ENCODE measurements around the gene BCL7A. TPM values are rescaled to one million over a fixed set of nuclear protein-coding genes. Genes with fewer than 3 reads are reported as not detected.

Gene BCL7A
- total RNA-seq (9.6 and 14.2 TPM in 2 replicates), polyA plus RNA-seq (11.8 and 14.9 TPM in 2 replicates)

- peak; percentile 87 for DNase-seq (ENCODE audit: low spot score)
- no peaks in the 10 kb centered on the region for H3K9me2 ChIP-seq (replicated peaks; ENCODE audit: insufficient read depth)
- peak within 1 kb of the TSS; percentile 98 for H3K4me3 ChIP-seq
- H3K27ac ChIP-seq: peak within 1 kb of the TSS; percentile 81
- H3K27me3 ChIP-seq: no peaks in the 10 kb centered on the region
- no peaks in the 10 kb centered on the region for H3K36me3 ChIP-seq (replicated peaks; ENCODE audit: insufficient read depth, low read depth)
- H3K4me2 ChIP-seq: peak within 1 kb of the TSS; percentile 99
- H2AFZ ChIP-seq: peak within 1 kb of the TSS; percentile 97
- peaks cover 48% of the 10 kb centered on the region for H3K79me2 ChIP-seq
- H3K4me1 ChIP-seq (ENCODE audit: insufficient read depth): peaks cover 16% of the 10 kb centered on the region
- WGBS (ENCODE audit: low lambda C conversion rate, missing lambda C conversion rate): 0% methylated on average over 27 of the region's 83 CpGs
- no peaks in the 10 kb centered on the region for H3K9me3 ChIP-seq (ENCODE audit: low read depth)
- no peaks in the 10 kb centered on the region for H4K20me1 ChIP-seq (ENCODE audit: insufficient read depth, poor library complexity, severe bottlenecking)
- TF ChIP-seq, protein P1, sequence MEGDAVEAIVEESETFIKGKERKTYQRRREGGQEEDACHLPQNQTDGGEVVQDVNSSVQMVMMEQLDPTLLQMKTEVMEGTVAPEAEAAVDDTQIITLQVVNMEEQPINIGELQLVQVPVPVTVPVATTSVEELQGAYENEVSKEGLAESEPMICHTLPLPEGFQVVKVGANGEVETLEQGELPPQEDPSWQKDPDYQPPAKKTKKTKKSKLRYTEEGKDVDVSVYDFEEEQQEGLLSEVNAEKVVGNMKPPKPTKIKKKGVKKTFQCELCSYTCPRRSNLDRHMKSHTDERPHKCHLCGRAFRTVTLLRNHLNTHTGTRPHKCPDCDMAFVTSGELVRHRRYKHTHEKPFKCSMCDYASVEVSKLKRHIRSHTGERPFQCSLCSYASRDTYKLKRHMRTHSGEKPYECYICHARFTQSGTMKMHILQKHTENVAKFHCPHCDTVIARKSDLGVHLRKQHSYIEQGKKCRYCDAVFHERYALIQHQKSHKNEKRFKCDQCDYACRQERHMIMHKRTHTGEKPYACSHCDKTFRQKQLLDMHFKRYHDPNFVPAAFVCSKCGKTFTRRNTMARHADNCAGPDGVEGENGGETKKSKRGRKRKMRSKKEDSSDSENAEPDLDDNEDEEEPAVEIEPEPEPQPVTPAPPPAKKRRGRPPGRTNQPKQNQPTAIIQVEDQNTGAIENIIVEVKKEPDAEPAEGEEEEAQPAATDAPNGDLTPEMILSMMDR (IDR thresholded peaks at IDR 0.05; ENCODE audit: poor library complexity): no peak
- TF ChIP-seq EZH2phosphoT487 (IDR thresholded peaks at IDR 0.05; ENCODE audit: low read depth, severe bottlenecking, unreplicated experiment) (no peak), EZH2 (IDR thresholded peaks at IDR 0.05; ENCODE audit: borderline replicate concordance) (no peak)
These were observed at the start of gene BCL7A for GRCh38 chr12:122021822-122022392. Gene BCL7A (plus strand): TSS chr12:122021884. CDS start chr12:122022092, 208 bp downstream.

DNA sequence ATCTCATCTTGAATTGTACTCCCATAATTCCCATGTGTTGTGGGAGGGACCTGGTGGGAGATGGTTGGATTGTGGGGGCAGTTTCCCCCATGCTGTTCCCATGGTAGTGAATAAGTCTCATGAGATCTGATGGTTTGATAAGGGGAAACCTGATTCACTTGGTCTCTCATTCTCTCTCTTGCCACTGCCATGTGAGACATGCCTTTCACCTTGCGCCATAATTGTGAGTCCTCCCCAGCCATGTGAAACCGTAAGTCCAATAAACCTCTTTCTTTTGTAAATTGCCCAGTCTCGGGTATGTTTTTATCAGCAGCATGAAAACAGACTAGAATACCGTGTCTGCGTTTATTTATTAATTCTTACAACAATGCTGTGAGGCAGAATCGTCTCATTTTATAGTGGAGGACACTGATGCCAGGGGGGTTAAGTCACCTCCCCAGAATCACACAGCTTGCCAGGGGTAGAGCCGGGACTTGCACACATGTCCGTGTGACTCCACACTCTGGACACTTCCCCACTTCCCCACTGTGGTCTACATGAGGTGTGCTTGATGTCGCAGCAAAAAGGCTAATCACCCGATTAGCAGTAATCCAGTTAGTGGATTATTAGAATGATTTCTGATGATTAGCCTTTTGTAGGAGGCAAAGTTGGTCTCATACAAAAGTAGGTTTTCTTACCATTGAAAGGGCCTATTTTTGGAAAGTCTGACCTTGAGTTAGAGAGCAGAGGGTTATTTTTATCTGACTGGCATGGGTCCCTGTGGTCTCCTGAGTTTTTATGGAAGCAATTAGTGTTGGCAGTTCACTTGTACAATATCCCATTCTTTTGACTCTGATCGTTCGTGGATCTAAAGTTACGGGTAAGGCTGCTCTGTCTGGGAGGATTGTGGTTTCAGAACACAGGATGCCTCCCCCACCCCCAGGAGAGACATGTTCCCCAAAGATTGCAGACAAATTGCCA, 47.4 kb upstream of the BCL7A start:
- Histone ChIP-seq H3K9me2 (replicated peaks; ENCODE audit: insufficient read depth) (no peaks in the 10 kb centered on the region), H3K27ac (no peak overlapping the region), H3K79me2 (no peaks in the 10 kb centered on the region), H3K27me3 (no peaks in the 10 kb centered on the region), H4K20me1 (ENCODE audit: insufficient read depth, poor library complexity, severe bottlenecking) (no peaks in the 10 kb centered on the region), H3K4me3 (no peak overlapping the region), H3K4me2 (no peak overlapping the region), H3K4me1 (ENCODE audit: insufficient read depth) (no peaks in the 10 kb centered on the region), H3K9me3 (ENCODE audit: low read depth) (no peaks in the 10 kb centered on the region), H2AFZ (no peak overlapping the region), H3K36me3 (replicated peaks; ENCODE audit: insufficient read depth, low read depth) (no peaks in the 10 kb centered on the region)
- DNase-seq (ENCODE audit: low spot score): no peak
- 80% methylated on average over 13 of the region's 13 CpGs for WGBS (ENCODE audit: low lambda C conversion rate, missing lambda C conversion rate)
- TF ChIP-seq EZH2phosphoT487 (IDR thresholded peaks at IDR 0.05; ENCODE audit: low read depth, severe bottlenecking, unreplicated experiment) (no peak), EZH2 (IDR thresholded peaks at IDR 0.05; ENCODE audit: borderline replicate concordance) (no peak)
- TF ChIP-seq, protein P1 (IDR thresholded peaks at IDR 0.05; ENCODE audit: poor library complexity): no peak

DNA sequence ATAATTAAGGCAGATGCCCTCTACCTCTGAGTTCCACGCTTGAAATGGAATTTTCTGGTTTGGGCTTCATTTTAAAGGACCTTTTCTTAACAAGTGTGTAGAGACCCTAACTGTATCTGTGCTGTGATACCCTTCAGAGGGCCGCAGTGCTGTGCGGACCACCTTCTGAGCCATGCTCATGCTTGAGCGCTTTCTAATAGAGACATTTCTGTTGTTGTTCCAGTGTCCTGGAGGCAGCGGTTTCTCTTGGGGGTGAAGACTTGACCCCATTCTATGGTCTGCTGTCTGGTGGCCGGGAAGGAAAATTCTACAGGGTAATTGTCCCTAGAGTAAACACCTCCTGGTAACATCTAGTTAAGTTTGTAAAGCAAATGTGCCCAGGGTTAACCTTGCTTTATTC, 46.7 kb upstream of the BCL7A start:
- H3K27ac ChIP-seq: no peak overlapping the region
- no peaks in the 10 kb centered on the region for H3K79me2 ChIP-seq
- H3K4me1 ChIP-seq (ENCODE audit: insufficient read depth): no peaks in the 10 kb centered on the region
- WGBS (ENCODE audit: low lambda C conversion rate, missing lambda C conversion rate): 97% methylated on average over 6 of the region's 6 CpGs
- H3K4me3 ChIP-seq: no peak overlapping the region
- H3K27me3 ChIP-seq: no peaks in the 10 kb centered on the region
- H2AFZ ChIP-seq: no peak overlapping the region
- no peaks in the 10 kb centered on the region for H3K9me3 ChIP-seq (ENCODE audit: low read depth)
- no peak overlapping the region for H3K4me2 ChIP-seq
- no peaks in the 10 kb centered on the region for H3K36me3 ChIP-seq (replicated peaks; ENCODE audit: insufficient read depth, low read depth)
- H4K20me1 ChIP-seq (ENCODE audit: insufficient read depth, poor library complexity, severe bottlenecking): no peaks in the 10 kb centered on the region
- no peak for DNase-seq (ENCODE audit: low spot score)
- no peaks in the 10 kb centered on the region for H3K9me2 ChIP-seq (replicated peaks; ENCODE audit: insufficient read depth)
- TF ChIP-seq EZH2phosphoT487 (IDR thresholded peaks at IDR 0.05; ENCODE audit: low read depth, severe bottlenecking, unreplicated experiment) (no peak), EZH2 (IDR thresholded peaks at IDR 0.05; ENCODE audit: borderline replicate concordance) (no peak)
- TF ChIP-seq, protein P1 (IDR thresholded peaks at IDR 0.05; ENCODE audit: poor library complexity): no peak

Data from hepatocyte (in vitro differentiated cells).